Muscle layer of duodenum (tissue), 2 donors: ENCODE data around the gene TAF6.

Source experiments
- H3K27ac ChIP-seq: one replicate; pipeline ENCODE4 v1.7.0; 2013; ENCODE audit warnings: mild to moderate bottlenecking, low read length
- H3K27me3 ChIP-seq: one replicate; pipeline ENCODE4 v1.7.0; 2013; ENCODE audit warnings: low read depth, mild to moderate bottlenecking, control low read depth, low read length
- H3K36me3 ChIP-seq, 2 donors: one replicate each; pipeline ENCODE4 v1.7.0; 2013; ENCODE audit warnings: low read length in 2 of 2, control low read depth in 1 of 2, mild to moderate bottlenecking in 1 of 2; ENCODE audit not compliant: insufficient read depth in 2 of 2, control insufficient read depth in 1 of 2
- H3K4me1 ChIP-seq, 2 donors: one replicate each; pipeline ENCODE4 v1.7.0; 2013; ENCODE audit warnings: low read length in 2 of 2, mild to moderate bottlenecking in 2 of 2, control low read depth in 1 of 2, moderate library complexity in 1 of 2; ENCODE audit not compliant: insufficient read depth in 2 of 2, control insufficient read depth in 1 of 2
- H3K4me3 ChIP-seq, 2 donors: one replicate each; pipeline ENCODE4 v1.7.0; 2013; ENCODE audit warnings: low read length in 2 of 2, low read depth in 1 of 2, mild to moderate bottlenecking in 1 of 2
- H3K9me3 ChIP-seq, 2 donors: one replicate each; pipeline ENCODE4 v1.7.0; 2013; ENCODE audit warnings: low read length in 2 of 2, control low read depth in 1 of 2, mild to moderate bottlenecking in 1 of 2; ENCODE audit not compliant: control insufficient read depth in 1 of 2
- donor health status: healthy.

TAF6 gene

GRCh38 chr7:100100420-100101015 is 18.6 kb downstream of the TAF6 start:
- peaks cover 40 to 59% of the 10 kb centered on the region in 2 donors for H3K36me3 ChIP-seq
- no peaks in the 10 kb centered on the region for H3K9me3 ChIP-seq
- peak overlapping the region; percentile 71 for H3K27ac ChIP-seq
- peaks cover 9 to 18% of the 10 kb centered on the region in 2 donors for H3K4me1 ChIP-seq
- H3K4me3 ChIP-seq = peak overlapping the region; percentile 83 to 84
- no peaks in the 10 kb centered on the region for H3K27me3 ChIP-seq

- Histone ChIP-seq H3K27ac (peak overlapping the region; percentile 71), H3K27me3 (no peaks in the 10 kb centered on the region), H3K36me3 (peaks cover 35 to 59% of the 10 kb centered on the region in 2 donors)
Measured at GRCh38 chr7:100099452-100099851, 19.7 kb downstream of the TAF6 start.

GRCh38 chr7:100098913-100099312 is 20.2 kb downstream of the TAF6 start:
- Histone ChIP-seq H3K4me1 (peaks cover 9 to 23% of the 10 kb centered on the region in 2 donors), H3K27me3 (no peaks in the 10 kb centered on the region), H3K27ac (no peak overlapping the region), H3K4me3 (peak overlapping the region in 1 of 2 donors; percentile 83), H3K36me3 (peaks cover 40 to 63% of the 10 kb centered on the region in 2 donors), H3K9me3 (no peaks in the 10 kb centered on the region)

More at GRCh38 chr7:100099452-100099851, 19.7 kb downstream of the TAF6 start:
- Histone ChIP-seq H3K4me3 (peak overlapping the region; percentile 83 to 84), H3K9me3 (no peaks in the 10 kb centered on the region), H3K4me1 (peaks cover 9 to 18% of the 10 kb centered on the region in 2 donors)

GRCh38 chr7:100095704-100096103 is 23.5 kb downstream of the TAF6 start:
- peaks cover 67 to 84% of the 10 kb centered on the region in 2 donors for H3K36me3 ChIP-seq

GRCh38 chr7:100095289-100095688 is 23.9 kb downstream of the TAF6 start:
- Histone ChIP-seq H3K27me3 (no peaks in the 10 kb centered on the region), H3K27ac (no peak overlapping the region), H3K36me3 (peaks cover 71 to 88% of the 10 kb centered on the region in 2 donors), H3K9me3 (no peaks in the 10 kb centered on the region), H3K4me3 (no peak overlapping the region), H3K4me1 (peaks cover 9 to 25% of the 10 kb centered on the region in 2 donors)

More at GRCh38 chr7:100095704-100096103, 23.5 kb downstream of the TAF6 start:
- Histone ChIP-seq H3K27ac (no peak overlapping the region), H3K4me1 (peaks cover 9 to 25% of the 10 kb centered on the region in 2 donors), H3K4me3 (no peak overlapping the region), H3K27me3 (no peaks in the 10 kb centered on the region), H3K9me3 (no peaks in the 10 kb centered on the region)

- no peak overlapping the region for H3K27ac ChIP-seq
- H3K4me3 ChIP-seq = no peak overlapping the region
- peaks cover 5 to 23% of the 10 kb centered on the region in 2 donors for H3K4me1 ChIP-seq
- H3K36me3 ChIP-seq = peaks cover 65 to 84% of the 10 kb centered on the region in 2 donors
- H3K9me3 ChIP-seq = no peaks in the 10 kb centered on the region
- no peaks in the 10 kb centered on the region for H3K27me3 ChIP-seq
Measured at GRCh38 chr7:100093925-100094486, 25.2 kb downstream of the TAF6 start.

GRCh38 chr7:100093498-100093897 is 25.7 kb downstream of the TAF6 start:
- H3K36me3 ChIP-seq = peaks cover 60 to 79% of the 10 kb centered on the region in 2 donors
- peaks cover 5 to 20% of the 10 kb centered on the region in 2 donors for H3K4me1 ChIP-seq
- H3K9me3 ChIP-seq = no peaks in the 10 kb centered on the region
- no peak overlapping the region for H3K4me3 ChIP-seq
- H3K27me3 ChIP-seq = no peaks in the 10 kb centered on the region
- no peak overlapping the region for H3K27ac ChIP-seq

GRCh38 chr7:100093054-100093453 is 26.1 kb downstream of the TAF6 start:
- Histone ChIP-seq H3K27me3 (no peaks in the 10 kb centered on the region), H3K27ac (no peak overlapping the region), H3K9me3 (no peaks in the 10 kb centered on the region), H3K36me3 (peaks cover 56 to 75% of the 10 kb centered on the region in 2 donors), H3K4me1 (peaks cover 5 to 24% of the 10 kb centered on the region in 2 donors), H3K4me3 (no peak overlapping the region)

GRCh38 chr7:100091411-100092181 is 27.6 kb downstream of the TAF6 start:
- Histone ChIP-seq H3K4me3 (no peak overlapping the region), H3K27ac (no peak overlapping the region), H3K36me3 (peaks cover 46 to 62% of the 10 kb centered on the region in 2 donors), H3K27me3 (no peaks in the 10 kb centered on the region), H3K9me3 (no peaks in the 10 kb centered on the region), H3K4me1 (peaks cover 5 to 27% of the 10 kb centered on the region in 2 donors)

GRCh38 chr7:100090527-100091410 is 28.4 kb downstream of the TAF6 start:
- H3K36me3 ChIP-seq = peaks cover 39 to 54% of the 10 kb centered on the region in 2 donors
- no peaks in the 10 kb centered on the region for H3K9me3 ChIP-seq
- peaks cover 5 to 27% of the 10 kb centered on the region in 2 donors for H3K4me1 ChIP-seq
- no peak overlapping the region for H3K4me3 ChIP-seq
- no peak overlapping the region for H3K27ac ChIP-seq
- no peaks in the 10 kb centered on the region for H3K27me3 ChIP-seq
